ENCODE results near the gene EGF.

The EGF gene

DNA sequence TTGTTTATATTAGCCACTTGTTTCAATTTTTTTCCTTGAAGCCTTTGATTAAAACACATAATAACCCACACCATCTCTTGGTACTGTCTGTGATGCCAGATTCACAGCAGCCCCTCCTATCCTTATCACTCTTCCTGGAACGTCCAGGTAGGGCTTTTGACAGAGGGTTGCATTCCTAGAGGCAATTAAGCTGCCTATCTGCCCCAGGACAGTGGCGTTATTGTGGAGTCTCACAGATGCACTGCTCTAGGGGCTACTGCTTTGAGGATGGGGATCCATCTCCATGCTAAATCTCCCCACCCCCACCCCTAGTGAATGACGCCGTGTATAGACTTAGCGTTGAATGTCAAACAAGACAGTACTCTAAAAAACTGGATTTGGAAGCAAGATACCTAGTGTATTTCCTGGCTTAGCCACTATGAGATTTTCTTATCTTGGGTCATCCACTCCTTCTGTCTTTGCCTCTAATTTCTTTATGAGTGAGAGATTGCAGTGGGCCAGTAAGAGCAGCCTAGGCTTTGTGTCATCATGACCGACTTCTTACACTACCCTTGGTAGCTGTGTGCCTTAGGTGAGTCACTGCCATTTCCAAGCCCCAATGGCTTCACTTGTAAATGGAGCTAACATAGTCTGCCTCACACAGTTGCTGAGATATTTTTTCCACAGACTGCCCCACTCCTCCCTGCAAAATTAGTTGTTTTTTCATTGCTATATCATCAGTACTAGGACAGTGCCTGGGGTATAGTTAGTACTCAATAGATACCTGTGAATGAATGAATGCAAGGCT lies 90.9 kb downstream of the EGF start:
- Histone ChIP-seq H3K9me3 (ENCODE audit: insufficient read depth, low read depth, low read length) (no peaks in the 10 kb centered on the region), H3K27ac (ENCODE audit: low read length) (no peak overlapping the region), H3K36me3 (ENCODE audit: insufficient read depth, low read depth, low read length) (no peaks in the 10 kb centered on the region), H3K9ac (ENCODE audit: low read depth, low read length) (no peak overlapping the region), H3K27me3 (ENCODE audit: insufficient read depth, low read length) (no peaks in the 10 kb centered on the region), H3K4me1 (ENCODE audit: insufficient read depth, low read length) (no peaks in the 10 kb centered on the region), H3K4me3 (ENCODE audit: low read length) (no peak overlapping the region)

GRCh38 chr4:110004556-110004955 lies 91.9 kb downstream of the EGF start:
- no peak overlapping the region for H3K27ac ChIP-seq (ENCODE audit: low read length)

DNA sequence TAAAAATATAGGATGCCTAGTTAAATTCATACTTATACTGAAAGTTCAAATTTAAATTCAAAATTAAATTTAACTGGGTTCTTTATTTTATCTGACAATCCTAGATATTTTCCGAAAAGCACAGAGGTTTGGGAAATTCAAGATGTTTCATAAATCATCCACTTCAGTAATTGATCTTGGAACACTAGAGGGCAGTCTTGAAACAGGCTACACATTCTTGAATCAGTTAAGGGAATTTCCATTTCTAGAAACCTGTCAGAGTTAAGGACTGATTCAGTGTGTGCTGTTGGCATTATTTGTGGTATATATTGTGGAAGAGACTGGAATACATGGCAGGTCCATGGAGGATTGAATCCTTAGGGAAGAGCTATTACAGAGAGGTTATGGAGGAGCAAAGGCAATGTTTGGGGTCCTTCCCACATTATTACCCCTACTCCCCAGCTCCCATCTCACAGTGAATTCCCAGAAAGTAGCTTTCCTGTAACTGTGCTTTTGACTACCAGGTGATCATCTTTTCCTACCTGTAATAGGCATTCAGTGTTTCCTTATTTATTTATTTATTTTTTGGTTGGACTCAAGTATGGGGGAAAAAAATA lies 92.9 kb downstream of the EGF start:
- Histone ChIP-seq H3K36me3 (ENCODE audit: insufficient read depth, low read depth, low read length) (no peaks in the 10 kb centered on the region), H3K4me1 (ENCODE audit: insufficient read depth, low read length) (0 out of 2 replicates have a peak, but pooled peaks cover 2% of the 10 kb centered on the region), H3K9me3 (ENCODE audit: insufficient read depth, low read depth, low read length) (no peaks in the 10 kb centered on the region), H3K27ac (ENCODE audit: low read length) (no peak overlapping the region), H3K4me3 (ENCODE audit: low read length) (no peak overlapping the region), H3K27me3 (ENCODE audit: insufficient read depth, low read length) (no peaks in the 10 kb centered on the region), H3K9ac (ENCODE audit: low read depth, low read length) (no peak overlapping the region)

More at GRCh38 chr4:110004556-110004955, 91.9 kb downstream of the EGF start:
- Histone ChIP-seq H3K4me1 (ENCODE audit: insufficient read depth, low read length) (0 out of 2 replicates have a peak, but pooled peaks cover 1% of the 10 kb centered on the region), H3K9me3 (ENCODE audit: insufficient read depth, low read depth, low read length) (no peaks in the 10 kb centered on the region), H3K36me3 (ENCODE audit: insufficient read depth, low read depth, low read length) (no peaks in the 10 kb centered on the region), H3K9ac (ENCODE audit: low read depth, low read length) (no peak overlapping the region), H3K27me3 (ENCODE audit: insufficient read depth, low read length) (no peaks in the 10 kb centered on the region), H3K4me3 (ENCODE audit: low read length) (no peak overlapping the region)

DNA sequence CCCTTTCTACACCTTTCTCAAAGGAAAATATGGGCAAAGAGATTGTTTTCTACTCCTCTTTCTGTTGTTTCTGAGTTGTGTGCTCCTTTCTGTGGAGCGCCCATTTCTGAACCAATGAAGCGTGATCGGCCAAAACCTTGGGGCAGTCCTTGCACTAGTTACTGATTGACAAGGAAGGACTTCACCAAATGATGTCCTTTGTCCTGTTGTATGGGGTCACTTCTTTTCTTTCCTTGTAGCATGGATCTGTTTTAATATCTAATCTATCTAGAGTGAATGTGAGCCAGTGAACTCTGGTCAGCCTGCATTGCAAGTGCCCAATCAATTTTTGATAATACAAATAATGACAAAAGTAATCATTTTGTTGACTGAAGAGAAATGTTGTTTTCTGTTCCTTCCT lies 94.5 kb downstream of the EGF start:
- Histone ChIP-seq H3K9me3 (ENCODE audit: insufficient read depth, low read depth, low read length) (no peaks in the 10 kb centered on the region), H3K4me3 (ENCODE audit: low read length) (no peak overlapping the region), H3K9ac (ENCODE audit: low read depth, low read length) (no peak overlapping the region), H3K4me1 (ENCODE audit: insufficient read depth, low read length) (0 out of 2 replicates have a peak, but pooled peaks cover 2% of the 10 kb centered on the region), H3K36me3 (ENCODE audit: insufficient read depth, low read depth, low read length) (no peaks in the 10 kb centered on the region), H3K27me3 (ENCODE audit: insufficient read depth, low read length) (no peaks in the 10 kb centered on the region), H3K27ac (ENCODE audit: low read length) (no peak overlapping the region)

GRCh38 chr4:110008540-110008939 lies 95.9 kb downstream of the EGF start:
- no peak overlapping the region for H3K9ac ChIP-seq (ENCODE audit: low read depth, low read length)
- no peaks in the 10 kb centered on the region for H3K9me3 ChIP-seq (ENCODE audit: insufficient read depth, low read depth, low read length)
- H3K4me3 ChIP-seq (ENCODE audit: low read length): no peak overlapping the region
- no peaks in the 10 kb centered on the region for H3K36me3 ChIP-seq (ENCODE audit: insufficient read depth, low read depth, low read length)
- H3K27ac ChIP-seq (ENCODE audit: low read length): no peak overlapping the region
- 0 out of 2 replicates have a peak, but pooled peaks cover 2% of the 10 kb centered on the region for H3K4me1 ChIP-seq (ENCODE audit: insufficient read depth, low read length)
- no peaks in the 10 kb centered on the region for H3K27me3 ChIP-seq (ENCODE audit: insufficient read depth, low read length)

- H3K9ac ChIP-seq (ENCODE audit: low read depth, low read length): no peak overlapping the region
- no peaks in the 10 kb centered on the region for H3K9me3 ChIP-seq (ENCODE audit: insufficient read depth, low read depth, low read length)
- 0 out of 2 replicates have a peak, but pooled peaks cover 2% of the 10 kb centered on the region for H3K4me1 ChIP-seq (ENCODE audit: insufficient read depth, low read length)
- no peaks in the 10 kb centered on the region for H3K27me3 ChIP-seq (ENCODE audit: insufficient read depth, low read length)
- H3K27ac ChIP-seq (ENCODE audit: low read length): no peak overlapping the region
- H3K36me3 ChIP-seq (ENCODE audit: insufficient read depth, low read depth, low read length): no peaks in the 10 kb centered on the region
- no peak overlapping the region for H3K4me3 ChIP-seq (ENCODE audit: low read length)
These were observed 96.9 kb downstream of the EGF start for GRCh38 chr4:110009550-110009949.

DNA sequence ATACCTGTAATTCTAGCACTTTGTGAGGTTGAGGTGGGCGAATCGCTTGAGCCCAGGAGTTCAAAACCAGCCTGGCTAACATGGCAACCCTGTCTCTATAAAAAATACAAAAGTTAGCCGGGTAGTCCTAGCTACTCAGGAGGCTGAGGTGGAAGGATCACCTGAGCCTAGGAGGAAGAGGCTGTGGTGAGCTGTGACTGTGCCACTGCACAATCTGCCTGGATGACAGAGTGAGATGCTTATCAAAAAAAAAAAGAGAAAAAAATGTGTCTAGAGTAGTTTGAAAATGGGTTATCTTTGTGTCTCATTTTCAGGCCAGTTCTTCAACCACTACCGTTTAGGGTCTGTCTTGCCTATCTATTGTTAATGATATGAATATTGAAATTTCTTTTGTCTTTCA lies 98.1 kb downstream of the EGF start:
- Histone ChIP-seq H3K36me3 (ENCODE audit: insufficient read depth, low read depth, low read length) (no peaks in the 10 kb centered on the region), H3K9ac (ENCODE audit: low read depth, low read length) (no peak overlapping the region), H3K4me1 (ENCODE audit: insufficient read depth, low read length) (0 out of 2 replicates have a peak, but pooled peaks cover 2% of the 10 kb centered on the region), H3K4me3 (ENCODE audit: low read length) (no peak overlapping the region), H3K27ac (ENCODE audit: low read length) (no peak overlapping the region), H3K9me3 (ENCODE audit: insufficient read depth, low read depth, low read length) (no peaks in the 10 kb centered on the region), H3K27me3 (ENCODE audit: insufficient read depth, low read length) (no peaks in the 10 kb centered on the region)

DNA sequence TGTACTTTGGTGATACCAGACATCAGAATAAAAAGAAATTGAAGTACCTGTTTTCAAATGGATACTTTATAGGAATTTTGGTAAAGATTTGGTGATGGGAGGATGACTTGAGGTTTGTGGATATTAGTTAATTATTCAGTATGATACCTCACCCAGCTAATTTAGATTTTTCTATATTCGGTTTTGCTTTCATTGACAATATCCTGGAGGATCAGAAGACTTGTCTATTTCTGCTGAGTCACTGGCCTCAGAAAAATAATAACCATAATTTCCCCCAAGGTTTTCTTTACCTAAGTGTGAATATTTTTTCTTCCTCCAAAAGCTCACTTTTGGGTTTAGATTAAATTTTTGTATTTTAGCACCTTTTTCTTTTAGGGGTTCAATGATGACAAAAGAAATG lies 100.2 kb downstream of the EGF start:
- H3K4me3 ChIP-seq (ENCODE audit: low read length): no peak overlapping the region
- no peaks in the 10 kb centered on the region for H3K9me3 ChIP-seq (ENCODE audit: insufficient read depth, low read depth, low read length)
- H3K4me1 ChIP-seq (ENCODE audit: insufficient read depth, low read length): 0 out of 2 replicates have a peak, but pooled peaks cover 2% of the 10 kb centered on the region
- H3K36me3 ChIP-seq (ENCODE audit: insufficient read depth, low read depth, low read length): no peaks in the 10 kb centered on the region
- no peak overlapping the region for H3K27ac ChIP-seq (ENCODE audit: low read length)
- no peak overlapping the region for H3K9ac ChIP-seq (ENCODE audit: low read depth, low read length)
- H3K27me3 ChIP-seq (ENCODE audit: insufficient read depth, low read length): no peaks in the 10 kb centered on the region

DNA sequence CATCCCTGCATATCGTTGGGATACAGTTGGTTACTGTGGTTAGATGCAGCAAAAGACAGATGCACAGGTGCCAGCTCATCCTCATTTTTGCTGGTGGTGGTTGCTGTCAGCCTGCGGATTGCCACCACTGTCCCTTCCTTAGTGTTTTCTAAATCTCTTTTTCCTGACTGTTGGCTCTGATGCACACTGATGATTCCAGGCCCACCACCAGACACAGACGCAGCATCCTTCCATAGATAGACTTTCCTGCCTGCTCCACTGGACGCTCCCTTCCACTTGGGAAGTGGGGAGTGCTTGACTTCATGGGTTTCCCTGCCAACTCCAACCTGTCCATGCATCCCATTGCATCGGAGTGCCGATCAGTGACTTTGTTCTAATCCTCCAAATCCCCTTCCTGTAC lies 101.5 kb downstream of the EGF start:
- Histone ChIP-seq H3K36me3 (ENCODE audit: insufficient read depth, low read depth, low read length) (no peaks in the 10 kb centered on the region), H3K27me3 (ENCODE audit: insufficient read depth, low read length) (no peaks in the 10 kb centered on the region), H3K27ac (ENCODE audit: low read length) (no peak overlapping the region), H3K4me3 (ENCODE audit: low read length) (no peak overlapping the region), H3K4me1 (ENCODE audit: insufficient read depth, low read length) (0 out of 2 replicates have a peak, but pooled peaks cover 2% of the 10 kb centered on the region), H3K9me3 (ENCODE audit: insufficient read depth, low read depth, low read length) (no peaks in the 10 kb centered on the region), H3K9ac (ENCODE audit: low read depth, low read length) (no peak overlapping the region)

GRCh38 chr4:110019153-110019552 lies 106.5 kb downstream of the EGF start:
- H3K4me1 ChIP-seq (ENCODE audit: insufficient read depth, low read length): peaks cover 14% of the 10 kb centered on the region
- H3K9ac ChIP-seq (ENCODE audit: low read depth, low read length): no peak overlapping the region
- H3K36me3 ChIP-seq (ENCODE audit: insufficient read depth, low read depth, low read length): no peaks in the 10 kb centered on the region
- H3K9me3 ChIP-seq (ENCODE audit: insufficient read depth, low read depth, low read length): no peaks in the 10 kb centered on the region
- H3K27me3 ChIP-seq (ENCODE audit: insufficient read depth, low read length): no peaks in the 10 kb centered on the region
- H3K4me3 ChIP-seq (ENCODE audit: low read length): no peak overlapping the region
- no peak overlapping the region for H3K27ac ChIP-seq (ENCODE audit: low read length)

- peaks cover 14% of the 10 kb centered on the region for H3K4me1 ChIP-seq (ENCODE audit: insufficient read depth, low read length)
- H3K27ac ChIP-seq (ENCODE audit: low read length): no peak overlapping the region
- H3K36me3 ChIP-seq (ENCODE audit: insufficient read depth, low read depth, low read length): no peaks in the 10 kb centered on the region
- no peaks in the 10 kb centered on the region for H3K9me3 ChIP-seq (ENCODE audit: insufficient read depth, low read depth, low read length)
- H3K9ac ChIP-seq (ENCODE audit: low read depth, low read length): no peak overlapping the region
- H3K4me3 ChIP-seq (ENCODE audit: low read length): no peak overlapping the region
- no peaks in the 10 kb centered on the region for H3K27me3 ChIP-seq (ENCODE audit: insufficient read depth, low read length)
These were observed 107.5 kb downstream of the EGF start for GRCh38 chr4:110020139-110020538.
